GM21737 (cell line): ENCODE data around the gene PYROXD2.
"Not testable (repeated sequence)": the region's sequence is repeated elsewhere in the genome, so short reads cannot be mapped to it uniquely, and the experiment has no call there.

Experiments
- ATAC-seq: cut with Tn5 transposase; IDR thresholded peaks from one replicate; pipeline ENCODE4 v1.9.1; 2021; ENCODE audit warnings: mild to moderate bottlenecking, moderate library complexity; ENCODE audit not compliant: unreplicated experiment

Gene PYROXD2

DNA sequence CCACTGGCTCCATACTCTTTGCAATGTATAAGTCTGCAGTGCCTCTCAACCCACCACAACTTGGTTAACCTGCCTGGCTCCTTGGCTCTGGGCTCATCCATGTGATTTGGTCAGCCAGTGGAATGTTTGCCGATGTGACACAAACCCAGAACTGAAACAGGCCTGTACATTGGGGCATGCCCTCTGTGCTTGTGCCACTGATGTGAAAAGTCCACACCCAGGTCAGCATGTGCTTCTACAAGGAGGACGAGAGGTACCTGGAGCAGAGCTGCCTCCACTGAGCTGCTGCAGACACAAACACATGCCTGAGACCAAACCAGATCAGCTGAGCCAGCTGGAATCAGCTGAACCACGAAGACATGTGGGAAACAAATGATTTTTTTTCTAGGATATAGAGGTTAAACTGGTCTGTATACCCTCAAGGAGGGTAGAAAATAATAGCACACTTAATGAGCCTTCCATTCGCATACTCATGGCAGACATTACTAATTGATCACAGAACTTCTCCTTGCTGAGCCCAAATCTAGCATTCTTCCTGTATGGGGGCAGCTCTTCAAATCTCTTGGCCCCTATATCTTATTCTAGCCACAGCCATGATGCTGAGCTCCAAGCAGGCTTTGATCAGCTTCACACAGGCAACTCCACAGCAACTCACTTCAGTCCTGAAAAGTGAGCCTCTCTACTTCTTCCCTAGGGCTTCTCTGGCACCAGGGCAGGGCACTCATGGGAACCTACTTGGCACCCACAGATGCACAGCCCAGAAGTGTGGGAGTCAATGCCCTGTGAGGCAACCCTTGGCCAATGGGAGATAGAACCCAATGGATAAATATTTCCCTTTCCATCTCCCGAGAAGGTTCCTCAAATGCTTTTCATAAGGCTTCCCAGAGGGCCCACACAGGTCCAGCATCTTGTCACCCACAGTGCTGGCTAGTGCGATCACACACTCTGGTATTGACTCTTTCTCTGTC is 18.6 kb downstream of the PYROXD2 start:
- no peak for ATAC-seq

DNA sequence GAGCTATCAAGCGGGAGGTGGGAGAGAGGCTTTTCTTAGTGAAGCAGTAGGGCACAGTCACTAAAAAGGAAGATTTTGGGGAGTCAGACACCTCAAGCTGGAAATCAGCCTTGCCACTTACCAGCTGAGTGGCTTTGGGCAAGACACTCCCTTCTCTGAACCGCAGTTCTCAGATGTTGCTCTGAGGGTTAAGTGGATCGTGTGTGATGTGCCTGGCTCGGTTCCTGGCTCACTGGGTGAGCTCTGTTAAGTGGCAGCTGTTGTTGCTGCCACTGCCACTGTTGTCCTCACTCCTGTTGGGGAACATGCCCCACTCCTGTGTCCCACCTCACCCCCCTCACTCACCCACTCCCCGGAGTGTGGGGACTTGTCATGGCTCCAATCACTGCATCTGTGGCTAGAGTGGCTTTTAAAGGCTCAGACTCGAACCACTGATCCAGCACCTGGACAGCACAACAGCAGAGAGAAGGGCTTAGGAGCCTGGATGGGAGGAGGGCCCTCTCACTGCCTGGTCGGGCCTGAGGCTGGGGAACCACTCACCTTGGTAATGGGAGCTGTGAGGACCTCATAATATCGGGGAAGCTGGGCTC is 20.0 kb downstream of the PYROXD2 start:
- ATAC-seq, result no peak

DNA sequence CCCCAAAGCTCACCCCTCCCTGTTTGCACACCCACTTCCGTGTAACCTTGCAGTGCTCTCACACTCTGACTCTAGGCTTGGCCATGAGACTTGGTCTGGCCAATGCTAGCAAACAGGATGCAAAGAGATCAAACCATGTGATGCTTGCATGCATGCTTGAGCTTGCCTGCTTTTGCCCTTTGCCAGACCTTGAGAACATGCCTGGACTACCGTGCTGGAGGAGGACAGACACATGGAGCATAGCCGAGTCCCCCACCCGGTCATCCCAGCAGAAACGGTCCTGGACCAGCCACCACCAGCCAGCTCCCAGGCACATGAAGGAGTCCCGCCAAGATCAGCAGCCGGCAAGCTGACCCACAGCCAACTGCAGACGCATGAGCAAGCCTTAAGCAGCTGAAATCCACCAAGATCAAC is 23.4 kb downstream of the PYROXD2 start:
- ATAC-seq, result no peak

DNA sequence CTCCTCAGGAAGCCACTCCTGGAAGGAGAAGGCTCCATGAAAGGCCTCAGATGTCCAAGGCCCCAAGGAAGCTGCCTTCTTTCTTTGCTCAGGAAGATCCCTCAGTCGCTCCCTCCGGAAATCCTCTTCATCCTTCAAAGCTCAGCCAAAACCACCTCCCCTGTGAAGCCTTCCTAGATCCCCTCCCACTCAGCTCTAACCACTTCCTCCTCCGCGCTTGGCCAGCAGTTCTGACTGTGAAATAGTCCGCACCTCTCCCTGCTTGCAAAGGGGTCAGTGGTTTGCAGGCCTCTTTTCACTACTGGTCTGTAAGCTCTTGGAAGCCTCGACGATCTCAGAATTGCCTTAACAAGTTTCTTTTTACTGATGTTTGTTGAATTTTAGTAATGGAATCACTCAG is 23.9 kb downstream of the PYROXD2 start:
- ATAC-seq, result no peak

DNA sequence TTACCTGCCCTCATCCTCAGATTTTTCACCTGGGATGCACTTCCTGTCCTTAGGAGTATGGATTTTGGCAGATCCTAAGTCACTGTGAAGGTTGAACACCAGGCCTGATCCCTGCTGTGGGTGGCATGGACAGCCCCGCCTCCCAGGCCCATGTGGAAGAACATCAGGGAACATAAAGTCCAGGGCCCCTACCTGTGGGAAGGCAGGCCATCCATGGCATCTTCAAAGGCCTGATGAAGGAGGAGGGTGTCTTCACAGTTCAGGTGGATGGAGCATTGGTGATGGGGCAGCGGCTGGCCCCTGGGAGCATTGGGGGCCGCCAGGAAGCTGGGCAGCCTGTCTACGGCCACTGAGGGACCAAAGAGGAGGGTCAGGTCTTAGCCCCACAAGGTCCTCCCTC is 24.6 kb downstream of the PYROXD2 start:
- ATAC-seq, result no peak

DNA sequence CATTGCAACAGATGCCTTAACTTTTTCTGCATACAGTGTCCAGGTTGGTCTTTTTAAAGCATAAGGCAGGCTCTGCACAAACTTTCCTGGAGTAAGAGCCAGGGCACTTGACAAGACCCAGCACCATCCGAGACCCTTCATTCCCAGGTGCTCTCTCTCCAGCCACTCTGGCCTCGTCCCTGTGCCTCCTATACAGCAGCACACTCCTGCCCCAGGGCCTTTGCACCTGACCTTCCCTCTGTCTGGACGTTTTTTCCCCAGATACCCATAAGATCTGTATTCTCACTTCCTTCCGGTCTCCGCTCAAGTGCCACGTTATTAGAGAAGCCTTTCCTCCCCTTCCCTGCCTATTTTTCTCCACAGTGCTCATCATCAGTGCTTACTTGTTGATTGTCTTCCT is 25.6 kb downstream of the PYROXD2 start:
- no peak for ATAC-seq

DNA sequence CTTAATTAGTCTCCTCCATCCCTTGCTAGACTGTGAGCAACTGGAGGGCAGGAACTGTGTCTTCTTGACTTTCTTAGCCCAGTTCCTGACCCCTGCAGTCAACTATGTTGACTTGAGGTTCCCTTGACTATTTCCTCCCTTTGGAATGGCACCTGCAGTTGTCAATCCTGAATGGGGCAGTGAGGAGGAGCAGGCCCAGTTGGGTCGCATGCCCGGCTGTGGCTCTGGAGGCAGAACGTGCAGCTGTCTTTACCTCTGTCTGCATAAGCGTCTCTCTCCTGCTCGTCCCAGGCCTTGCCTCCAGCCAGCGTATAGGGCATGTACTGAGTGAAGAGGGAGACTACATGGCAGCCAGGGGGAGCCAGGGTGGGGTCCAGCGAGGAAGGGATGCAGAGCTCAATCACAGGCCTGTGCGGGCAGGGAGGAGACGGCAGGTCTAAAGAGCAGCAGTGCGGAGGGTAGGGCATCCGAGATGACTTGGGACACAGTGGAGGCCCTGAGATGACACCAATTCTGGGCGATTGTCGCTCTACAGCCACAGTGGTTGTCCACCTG is 26.8 kb downstream of the PYROXD2 start:
- no peak for ATAC-seq

DNA sequence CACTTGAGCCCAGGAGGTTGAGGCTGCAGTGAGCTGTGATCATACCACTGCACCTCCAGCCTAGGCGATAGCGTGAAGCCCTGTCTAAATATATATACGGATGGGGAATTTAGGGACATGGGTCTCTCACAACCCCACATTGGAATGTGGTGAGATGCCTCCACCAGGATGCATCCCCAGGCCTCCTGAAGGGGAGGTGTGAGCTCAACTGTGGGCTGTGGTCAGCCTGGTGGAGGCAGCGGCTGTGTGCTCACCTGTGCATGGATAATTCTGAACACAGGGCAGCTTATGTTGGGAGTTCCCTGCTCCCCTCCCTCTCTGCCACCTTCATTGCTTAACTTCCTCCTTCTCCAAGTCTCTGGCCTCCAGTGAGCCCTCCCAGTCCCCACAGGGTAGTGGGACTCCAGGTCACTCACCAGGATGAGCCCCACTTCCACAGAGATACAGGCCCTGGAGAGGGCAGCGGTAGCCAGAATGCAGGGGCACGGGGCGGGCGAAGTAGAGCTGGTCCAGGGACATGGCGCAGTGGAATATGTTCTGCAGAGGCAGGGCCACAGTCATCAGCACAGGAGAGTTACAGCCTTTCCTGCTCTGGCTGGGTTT is 30.4 kb downstream of the PYROXD2 start:
- ATAC-seq, result no peak

DNA sequence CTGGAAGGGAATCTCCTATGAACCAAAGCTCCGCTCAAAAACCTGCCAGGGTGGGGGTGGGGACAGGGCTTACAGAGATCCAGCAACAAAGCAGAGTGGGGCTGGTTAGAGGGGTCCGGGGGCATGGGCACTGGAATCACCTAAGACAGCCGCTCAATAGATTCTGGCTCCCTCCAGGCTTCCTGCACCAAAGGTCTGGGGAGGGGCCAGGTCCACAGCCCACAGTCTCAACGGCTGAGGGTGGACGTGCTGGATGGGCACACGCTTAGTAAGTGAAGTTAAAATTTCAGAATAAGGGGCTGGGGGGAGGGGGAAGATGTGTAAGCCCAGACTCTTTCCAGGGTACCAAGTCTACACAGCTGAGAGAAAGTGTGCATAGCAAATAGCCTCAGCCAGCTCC is 31.1 kb downstream of the PYROXD2 start:
- no peak for ATAC-seq

DNA sequence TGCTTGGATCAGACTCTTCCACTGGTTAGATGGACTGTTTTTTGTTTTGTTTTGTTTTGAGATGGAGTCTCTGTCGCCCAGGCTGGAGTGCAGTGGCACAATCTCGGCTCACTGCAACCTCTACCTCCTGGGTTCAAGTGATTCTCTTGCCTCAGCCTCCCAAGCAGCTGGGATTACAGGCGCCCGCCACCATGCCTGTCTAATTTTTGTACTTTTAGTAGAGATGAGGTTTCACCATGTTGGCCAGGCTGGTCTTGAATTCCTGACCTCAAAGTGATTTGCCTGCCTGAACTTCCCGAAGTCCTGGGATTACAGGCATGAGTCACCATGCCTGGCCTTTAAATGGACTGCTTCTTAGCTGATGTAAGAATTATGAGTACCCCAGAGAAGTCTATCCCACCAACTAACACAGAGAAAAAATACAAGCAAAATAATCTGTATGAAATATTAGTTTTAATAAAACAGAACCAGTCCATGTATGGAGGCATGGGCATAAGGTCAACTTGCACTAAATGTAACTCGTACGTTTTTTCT is 31.8 kb downstream of the PYROXD2 start:
- ATAC-seq, result not testable (repeated sequence)

DNA sequence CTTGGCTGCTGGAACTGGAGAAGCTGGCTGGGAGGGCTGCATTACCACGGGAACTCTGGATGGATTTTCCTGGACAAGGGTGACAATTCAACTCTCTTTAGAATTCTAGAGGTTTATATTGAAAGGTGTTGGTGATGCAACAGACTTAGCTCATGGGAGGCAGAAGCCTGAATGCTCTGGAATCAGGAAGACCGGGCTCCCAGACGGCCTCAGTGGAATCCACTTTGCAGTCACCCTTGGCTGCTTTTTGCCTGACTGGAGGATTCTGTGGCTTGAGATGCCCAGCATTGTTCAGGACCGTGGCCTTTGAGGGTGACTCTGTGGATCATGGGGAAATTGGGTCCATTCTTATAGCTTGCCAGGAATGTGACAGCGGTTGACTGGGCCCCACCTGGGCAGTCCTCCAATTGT is 32.3 kb downstream of the PYROXD2 start:
- ATAC-seq, result no peak

DNA sequence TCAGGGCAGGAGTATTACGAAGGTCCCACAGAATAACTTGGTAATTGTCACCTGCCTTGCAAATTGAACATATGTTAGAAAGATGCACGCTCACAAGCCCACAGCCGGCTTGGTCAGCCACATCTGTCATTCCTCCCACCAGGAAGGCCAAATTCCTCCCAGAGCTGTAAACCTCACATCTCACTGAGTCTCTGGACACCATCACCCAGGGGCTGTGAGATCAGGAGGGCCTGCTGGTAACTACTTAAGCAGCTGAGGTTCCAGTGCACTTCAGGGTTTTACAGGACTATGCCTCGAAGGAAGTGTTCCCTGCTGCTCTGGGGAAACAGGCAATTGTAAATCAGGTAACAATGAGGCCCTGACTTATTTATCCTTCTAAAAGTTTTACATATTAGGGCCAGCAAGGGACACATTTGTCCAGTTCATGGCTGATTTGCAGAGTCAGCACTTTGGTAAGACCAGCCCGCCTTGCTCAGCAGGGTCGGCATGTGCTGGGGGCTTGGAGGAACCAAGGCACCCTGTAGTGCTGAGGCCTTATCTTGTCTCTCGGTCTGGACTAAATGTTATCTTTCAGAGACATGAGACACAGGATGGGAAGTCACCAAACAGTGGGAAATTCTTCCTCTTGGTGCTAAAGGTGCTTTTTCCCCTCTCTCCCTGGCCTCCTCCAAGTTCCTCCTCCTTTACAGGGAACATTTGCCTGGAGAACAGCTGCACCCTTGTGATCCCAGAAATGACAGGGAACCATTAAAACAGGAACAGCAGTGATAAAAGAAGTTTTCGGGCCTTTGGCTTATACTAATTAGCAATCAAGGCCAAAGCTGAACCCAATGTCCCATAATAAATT is 34.3 kb downstream of the PYROXD2 start:
- no peak for ATAC-seq

DNA sequence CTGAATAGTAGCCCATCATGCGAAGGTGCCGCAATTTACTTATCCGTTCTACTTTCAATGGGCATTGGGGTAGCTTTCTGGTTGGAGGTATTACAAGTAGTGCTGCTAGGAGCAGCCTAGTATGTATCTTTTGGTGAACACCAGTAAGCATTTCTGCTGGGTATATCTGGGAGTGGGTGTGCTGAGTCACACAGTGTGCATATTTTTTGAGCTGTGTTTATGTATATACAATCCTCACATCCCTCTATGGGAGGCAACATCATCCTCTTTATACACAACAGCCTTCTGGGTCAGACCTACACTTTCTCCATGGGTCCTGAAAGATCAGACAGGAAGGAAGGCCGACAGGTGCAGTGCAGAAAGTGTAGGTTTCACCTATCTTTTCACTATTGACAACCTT is 36.3 kb downstream of the PYROXD2 start:
- no peak for ATAC-seq

DNA sequence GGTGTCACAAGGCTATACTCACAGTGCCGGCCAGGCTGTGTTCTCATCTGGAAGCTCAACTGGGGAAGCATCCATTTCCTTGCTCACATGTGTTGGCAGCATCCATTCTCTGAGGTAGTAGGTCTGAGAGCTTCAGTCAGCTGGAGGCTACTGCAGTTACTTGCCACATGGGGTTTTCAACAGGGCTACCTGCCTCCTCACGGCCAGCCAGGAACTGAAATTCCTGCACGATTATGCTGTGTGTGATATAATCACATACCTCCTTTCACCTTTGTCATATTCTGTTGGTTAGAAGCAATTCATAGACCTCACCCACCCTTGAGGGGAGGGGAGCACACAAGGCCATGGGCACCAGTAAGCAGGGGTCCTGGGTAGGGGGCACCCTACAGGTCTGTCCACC is 37.4 kb downstream of the PYROXD2 start:
- no peak for ATAC-seq

DNA sequence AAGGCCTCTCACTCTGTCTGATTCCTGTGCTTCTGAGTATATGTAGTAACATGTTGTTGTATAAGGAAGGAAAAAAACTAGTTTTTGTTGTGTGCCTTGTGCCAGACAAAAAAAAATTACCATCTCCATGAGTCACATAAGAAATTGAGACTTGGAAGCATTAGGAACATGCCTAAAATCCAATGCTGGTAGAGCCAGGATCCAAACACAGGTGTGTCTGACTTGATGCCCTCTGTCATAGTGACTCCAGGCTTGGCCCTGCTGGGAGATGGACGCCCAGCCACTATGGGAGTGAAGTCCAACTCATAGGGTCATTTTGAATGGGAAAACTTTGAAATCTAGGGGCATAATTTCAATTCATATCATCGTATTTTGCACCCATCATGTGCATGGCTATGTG is 38.0 kb downstream of the PYROXD2 start:
- ATAC-seq, result no peak

DNA sequence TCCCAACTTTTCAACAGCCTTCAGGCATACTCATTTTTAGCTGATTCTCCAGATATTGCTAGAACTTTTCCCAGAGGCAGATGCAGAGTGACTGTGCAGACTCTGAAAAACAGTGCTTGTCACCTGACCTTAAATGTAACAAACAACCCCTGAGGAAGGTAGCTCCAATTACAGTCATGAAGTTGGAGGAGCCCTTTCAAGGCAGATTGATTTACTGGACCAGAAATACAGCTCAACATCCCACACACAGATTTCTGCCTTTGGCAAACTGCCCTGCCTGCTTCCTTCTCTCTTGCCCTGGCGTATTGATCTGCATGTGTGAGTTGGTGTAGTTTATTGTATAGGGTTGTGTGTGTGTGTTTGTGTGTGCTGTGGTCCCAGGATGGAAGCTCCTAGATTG is 38.5 kb downstream of the PYROXD2 start:
- no peak for ATAC-seq

DNA sequence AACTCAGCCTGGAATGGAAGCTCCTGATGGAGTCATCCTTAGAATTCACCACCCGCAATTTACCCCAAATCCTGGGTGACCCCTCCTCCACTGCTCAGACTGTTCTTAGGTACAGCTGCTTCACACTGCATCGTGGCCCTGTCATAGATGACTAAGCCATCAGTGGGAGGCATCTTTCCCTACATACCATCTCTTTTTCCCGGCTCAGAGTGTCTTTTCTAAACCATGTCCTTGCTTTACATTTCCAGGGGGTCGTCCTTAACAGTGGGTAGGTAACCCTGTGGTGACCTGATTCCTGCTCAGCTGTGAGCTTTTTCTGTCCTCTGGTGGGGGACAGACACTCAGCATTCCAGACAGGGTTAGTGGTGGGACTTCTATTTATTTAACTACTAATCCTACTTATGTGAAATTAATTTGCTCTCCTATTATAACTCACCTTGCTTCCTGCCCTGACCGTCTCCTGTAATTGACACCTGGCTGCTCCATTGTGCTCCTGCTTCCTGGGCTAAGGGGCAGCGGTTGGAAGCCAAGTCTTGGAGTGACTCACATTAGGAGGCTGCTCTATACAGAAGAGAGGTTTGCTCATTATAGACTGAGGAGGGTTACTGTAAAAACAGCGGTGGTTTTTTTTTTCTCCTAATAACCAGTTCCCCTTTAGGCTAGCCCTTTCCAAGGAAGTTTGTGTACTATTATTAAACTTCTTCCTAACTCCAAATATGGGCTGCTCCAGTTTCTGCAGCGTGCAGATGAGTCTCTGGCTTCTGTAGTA is 40.6 kb downstream of the PYROXD2 start:
- ATAC-seq, result no peak

DNA sequence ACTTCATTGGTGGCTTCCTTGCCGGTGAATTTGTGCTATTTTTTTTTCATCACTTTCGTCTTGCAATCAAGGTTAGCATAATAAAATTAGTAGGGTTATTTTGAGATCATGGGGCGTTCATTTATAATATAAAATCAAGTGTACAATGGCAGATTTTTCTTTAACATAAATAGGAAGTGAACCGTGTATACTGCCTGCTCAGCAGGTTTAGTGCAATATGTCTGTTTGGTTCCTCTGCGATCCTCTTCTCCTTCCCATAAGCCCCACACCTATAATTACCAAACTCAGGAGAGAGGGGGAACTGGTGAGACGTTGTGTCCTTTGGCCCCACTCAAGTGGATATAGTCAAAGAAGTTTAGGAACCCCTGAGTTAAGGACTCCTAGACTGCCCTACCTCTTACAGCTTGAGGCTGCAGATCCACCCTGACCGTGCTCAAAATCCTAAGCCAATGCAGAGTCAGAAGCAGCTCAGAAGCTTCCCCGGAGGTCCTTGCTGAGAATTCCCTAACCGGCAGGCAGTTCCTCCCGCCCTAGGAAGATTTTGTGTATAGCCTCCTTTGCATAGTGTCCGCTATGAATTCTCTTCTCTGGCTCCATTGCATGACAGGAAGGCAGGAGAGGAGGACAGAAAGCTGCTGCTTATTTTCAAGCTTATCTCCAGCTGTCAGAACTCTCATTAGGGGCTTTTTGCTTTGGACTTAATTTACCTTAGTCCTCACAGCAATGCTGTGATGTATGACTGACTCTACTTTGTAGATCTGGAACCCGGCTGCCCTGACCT is 41.5 kb downstream of the PYROXD2 start:
- no peak for ATAC-seq
